ENCODE data around the gene HDHD5.

The HDHD5 gene

GRCh38 chr22:17121233-17122195, 37.6 kb downstream of the HDHD5 start, which contains the start of gene TMEM121B:
TSS of gene TMEM121B (minus strand) at chr22:17121360. CDS start at chr22:17121127, 233 bp downstream.
- in situ Hi-C loops (cut with HindIII; ENCODE audit: low pct_unique_long_range_greater_than_20kb, low sequenced_read_pairs) = no loop called here
- peak in 1 of 2 experiments; percentile 59 for DNase-seq (ENCODE audit: low read depth in 1 of 2, low spot score in 1 of 2)
- TF ChIP-seq JUND (IDR thresholded peaks at IDR 0.05; ENCODE audit: low read depth) = no peak

GRCh38 chr22:17120711-17121232, 38.3 kb downstream of the HDHD5 start:
- DNase-seq (ENCODE audit: low read depth in 1 of 2, low spot score in 1 of 2) = peak in 1 of 2 experiments; percentile 27
- no peak for TF ChIP-seq JUND (IDR thresholded peaks at IDR 0.05; ENCODE audit: low read depth)
- in situ Hi-C loops (cut with HindIII; ENCODE audit: low pct_unique_long_range_greater_than_20kb, low sequenced_read_pairs) = no loop called here

GRCh38 chr22:17120281-17120680, 38.8 kb downstream of the HDHD5 start:
- no peak for TF ChIP-seq JUND (IDR thresholded peaks at IDR 0.05; ENCODE audit: low read depth)
- DNase-seq (ENCODE audit: low read depth in 1 of 2, low spot score in 1 of 2) = peak; percentile 82 to 85
- in situ Hi-C loops (cut with HindIII; ENCODE audit: low pct_unique_long_range_greater_than_20kb, low sequenced_read_pairs) = no loop called here

GRCh38 chr22:17119481-17120202, 39.4 kb downstream of the HDHD5 start:
- no peak for DNase-seq (ENCODE audit: low read depth in 1 of 2, low spot score in 1 of 2)
- TF ChIP-seq JUND (IDR thresholded peaks at IDR 0.05; ENCODE audit: low read depth) = no peak
- in situ Hi-C loops (cut with HindIII; ENCODE audit: low pct_unique_long_range_greater_than_20kb, low sequenced_read_pairs) = no loop called here

GRCh38 chr22:17118342-17118741, 40.7 kb downstream of the HDHD5 start:
- TF ChIP-seq JUND (IDR thresholded peaks at IDR 0.05; ENCODE audit: low read depth) = no peak
- in situ Hi-C loops (cut with HindIII; ENCODE audit: low pct_unique_long_range_greater_than_20kb, low sequenced_read_pairs) = no loop called here
- no peak for DNase-seq (ENCODE audit: low read depth in 1 of 2, low spot score in 1 of 2)

- no peak for TF ChIP-seq JUND (IDR thresholded peaks at IDR 0.05; ENCODE audit: low read depth)
- in situ Hi-C loops (cut with HindIII; ENCODE audit: low pct_unique_long_range_greater_than_20kb, low sequenced_read_pairs) = no loop called here
- no peak for DNase-seq (ENCODE audit: low read depth in 1 of 2, low spot score in 1 of 2)
Observed at GRCh38 chr22:17117890-17118289, 41.2 kb downstream of the HDHD5 start.

GRCh38 chr22:17117400-17117799, 41.7 kb downstream of the HDHD5 start:
- DNase-seq (ENCODE audit: low read depth in 1 of 2, low spot score in 1 of 2) = no peak
- TF ChIP-seq JUND (IDR thresholded peaks at IDR 0.05; ENCODE audit: low read depth) = no peak

GRCh38 chr22:17116572-17117330, 42.3 kb downstream of the HDHD5 start:
- DNase-seq (ENCODE audit: low read depth in 1 of 2, low spot score in 1 of 2) = no peak
- TF ChIP-seq JUND (IDR thresholded peaks at IDR 0.05; ENCODE audit: low read depth) = no peak
- in situ Hi-C loops (cut with HindIII; ENCODE audit: low pct_unique_long_range_greater_than_20kb, low sequenced_read_pairs) = no loop called here

More at GRCh38 chr22:17117400-17117799, 41.7 kb downstream of the HDHD5 start:
- in situ Hi-C loops (cut with HindIII; ENCODE audit: low pct_unique_long_range_greater_than_20kb, low sequenced_read_pairs) = no loop called here

- no peak for TF ChIP-seq JUND (IDR thresholded peaks at IDR 0.05; ENCODE audit: low read depth)
- in situ Hi-C loops (cut with HindIII; ENCODE audit: low pct_unique_long_range_greater_than_20kb, low sequenced_read_pairs) = no loop called here
- peak in 1 of 2 experiments; percentile 18 for DNase-seq (ENCODE audit: low read depth in 1 of 2, low spot score in 1 of 2)
Observed at GRCh38 chr22:17115945-17116565, 43.0 kb downstream of the HDHD5 start.

- DNase-seq (ENCODE audit: low read depth in 1 of 2, low spot score in 1 of 2) = no peak
- TF ChIP-seq JUND (IDR thresholded peaks at IDR 0.05; ENCODE audit: low read depth) = no peak
- in situ Hi-C loops (cut with HindIII; ENCODE audit: low pct_unique_long_range_greater_than_20kb, low sequenced_read_pairs) = no loop called here
Observed at GRCh38 chr22:17115236-17115635, 43.8 kb downstream of the HDHD5 start.

GRCh38 chr22:17114898-17115235, 44.2 kb downstream of the HDHD5 start:
- no peak for DNase-seq (ENCODE audit: low read depth in 1 of 2, low spot score in 1 of 2)
- no peak for TF ChIP-seq JUND (IDR thresholded peaks at IDR 0.05; ENCODE audit: low read depth)
- in situ Hi-C loops (cut with HindIII; ENCODE audit: low pct_unique_long_range_greater_than_20kb, low sequenced_read_pairs) = no loop called here

Measured in T47D (cell line).